ENCODE results near the gene WNT5B.

GRCh38 chr12:1610072-1610643, 18.9 kb upstream of the WNT5B start:
- TF ChIP-seq CTCF (IDR thresholded peaks at IDR 0.05): no peak
- no peak for TF ChIP-seq USF2 (IDR thresholded peaks at IDR 0.05; ENCODE audit: borderline replicate concordance, low read depth, low read length)
- TF ChIP-seq FOXM1 (IDR thresholded peaks at IDR 0.05; ENCODE audit: low read depth): no peak
- TF ChIP-seq POLR2AphosphoS5 (IDR thresholded peaks at IDR 0.05; ENCODE audit: low read depth, low read length): no peak
- no peak for TF ChIP-seq PBX3 (IDR thresholded peaks at IDR 0.05)

Measured in SK-N-SH (cell line).